H1 (cell line): ENCODE data around the gene EPHB1. TPM values are rescaled to one million over a fixed set of nuclear protein-coding genes. Genes with fewer than 3 reads are reported as not detected.

ENCODE experiments used
- CTCF ChIA-PET: fragments of 300-600 bp; sonication (Branson Sonifier 250); formaldehyde crosslinking; loops from one replicate; lab custom pipeline; 2021; ENCODE audit not compliant: partially characterized antibody; lab: Charles Lee
- POLR2A ChIA-PET: fragments of 300-600 bp; sonication (Branson Sonifier 250); formaldehyde crosslinking; loops from one replicate; lab custom pipeline; 2021; ENCODE audit warnings: inconsistent platforms; ENCODE audit not compliant: partially characterized antibody; lab: Charles Lee
- DNase-seq, 2 experiments: peaks; one replicate each; pipeline versions ENCODE4 v3.0.0 to v3.0.0-alpha.2; 2010 to 2022; ENCODE audit warnings: low spot score in 2 of 2, low read depth in 1 of 2, mixed read lengths in 1 of 2
- FAIRE-seq: peaks from 2 replicates; lab custom pipeline; 2011; peaks lifted over from hg19 to GRCh38; lab: Jason Lieb, UNC
- H2AFZ ChIP-seq: 2 replicates; pipeline ENCODE4 v1.8.1; 2012; ENCODE audit warnings: low read length, inconsistent platforms
- H2AK5ac ChIP-seq: 2 replicates; pipeline ENCODE4 v1.6.1; 2013; ENCODE audit warnings: low read depth, low read length
- H2BK120ac ChIP-seq: replicated peaks from 2 replicates; pipeline ENCODE3; 2013; ENCODE audit warnings: low read depth, low read length, inconsistent platforms
- H2BK12ac ChIP-seq: 2 replicates; pipeline ENCODE4 v1.6.1; 2013; ENCODE audit warnings: low read depth, low read length
- H2BK15ac ChIP-seq: 2 replicates; pipeline ENCODE4 v1.6.1; 2013; ENCODE audit warnings: low read length
- H2BK20ac ChIP-seq: 2 replicates; pipeline ENCODE4 v1.6.1; 2013; ENCODE audit warnings: low read length
- H2BK5ac ChIP-seq: 2 replicates; pipeline ENCODE4 v1.6.1; 2013; ENCODE audit warnings: low read depth, low read length
- H3K14ac ChIP-seq: 2 replicates; pipeline ENCODE4 v1.6.1; 2013; ENCODE audit warnings: inconsistent platforms; ENCODE audit not compliant: insufficient read length
- H3K18ac ChIP-seq: 2 replicates; pipeline ENCODE4 v1.6.1; 2013; ENCODE audit warnings: low read length; ENCODE audit errors: extremely low read depth
- H3K23ac ChIP-seq: 2 replicates; pipeline ENCODE4 v1.6.1; 2013; ENCODE audit warnings: inconsistent platforms; ENCODE audit not compliant: insufficient read length
- H3K23me2 ChIP-seq: 2 replicates; pipeline ENCODE4 v1.6.1; 2013; ENCODE audit warnings: low read depth, low read length
- H3K27ac ChIP-seq: 2 replicates; pipeline ENCODE4 v1.6.1; 2011; ENCODE audit warnings: low read depth, low read length, inconsistent platforms
- H3K27me3 ChIP-seq, 4 experiments: replicated peaks in 1 of 4; 1 replicate in 1 of 4; 2 replicates in 3 of 4; pipeline versions ENCODE4 v1.6.1 to v1.8.1; 2011 to 2013; ENCODE audit warnings: low read length in 3 of 4, mild to moderate bottlenecking in 3 of 4, inconsistent platforms in 2 of 4, mixed read lengths in 2 of 4, moderate library complexity in 1 of 4; ENCODE audit not compliant: control insufficient read depth in 3 of 4, insufficient read depth in 3 of 4; ENCODE audit errors: extremely low read depth in 1 of 4
- H3K36me3 ChIP-seq, 4 experiments: 2 replicates each; pipeline versions ENCODE4 v1.6.1 to v1.8.1; 2011 to 2013; ENCODE audit warnings: mild to moderate bottlenecking in 4 of 4, low read length in 3 of 4, moderate library complexity in 2 of 4, control low read depth in 1 of 4, inconsistent platforms in 1 of 4; ENCODE audit not compliant: insufficient read depth in 4 of 4, control insufficient read depth in 2 of 4
- H3K4ac ChIP-seq: replicated peaks from 2 replicates; pipeline ENCODE3; 2013; ENCODE audit warnings: low read length, low read depth, mixed read lengths, inconsistent platforms; ENCODE audit not compliant: insufficient read length
- H3K4me1 ChIP-seq, 4 experiments: replicated peaks in 1 of 4; 1 replicate in 1 of 4; 2 replicates in 3 of 4; pipeline versions ENCODE4 v1.6.1 to v1.8.1; 2011 to 2013; ENCODE audit warnings: low read length in 3 of 4, inconsistent platforms in 2 of 4, mixed read lengths in 1 of 4; ENCODE audit not compliant: insufficient read depth in 4 of 4, control insufficient read depth in 3 of 4
- H3K4me2 ChIP-seq, 2 experiments: 2 replicates each; pipeline versions ENCODE4 v1.6.1 to v1.8.1; 2011 to 2013; ENCODE audit warnings: low read depth in 2 of 2, low read length in 2 of 2, control low read depth in 1 of 2, inconsistent platforms in 1 of 2, mild to moderate bottlenecking in 1 of 2; ENCODE audit not compliant: insufficient read depth in 1 of 2
- H3K4me3 ChIP-seq, 4 experiments: fragments of 200-600, 300-600 bp in 1 of 4; sonication (generic), shearing (Covaris generic), sonication (Bioruptor Twin) in 1 of 4; 2 replicates each; pipeline versions ENCODE4 v1.5.1 to v1.8.1; 2011 to 2016; ENCODE audit warnings: low read length in 4 of 4, low read depth in 3 of 4, control low read depth in 2 of 4, inconsistent platforms in 2 of 4, mild to moderate bottlenecking in 2 of 4, mixed read lengths in 1 of 4, moderate library complexity in 1 of 4; ENCODE audit not compliant: insufficient read depth in 2 of 4; ENCODE audit errors: extremely low read depth in 1 of 4
- H3K56ac ChIP-seq: replicated peaks from 2 replicates; pipeline ENCODE3; 2013; ENCODE audit warnings: low read depth, mild to moderate bottlenecking, mixed read lengths, low read length, inconsistent platforms; ENCODE audit not compliant: insufficient read length
- H3K79me1 ChIP-seq: 2 replicates; pipeline ENCODE4 v1.6.1; 2013; ENCODE audit warnings: low read depth, low read length, control low read depth
- H3K79me2 ChIP-seq, 2 experiments: 2 replicates each; pipeline versions ENCODE4 v1.6.1 to v1.8.1; 2012 to 2013; ENCODE audit warnings: low read length in 2 of 2, mild to moderate bottlenecking in 2 of 2, inconsistent platforms in 1 of 2; ENCODE audit not compliant: insufficient read depth in 2 of 2, control insufficient read depth in 1 of 2
- H3K9ac ChIP-seq, 4 experiments: replicated peaks in 1 of 4; 1 replicate in 1 of 4; 2 replicates in 3 of 4; pipeline versions ENCODE4 v1.6.1 to v1.8.1; 2011 to 2013; ENCODE audit warnings: low read depth in 3 of 4, low read length in 3 of 4, control low read depth in 2 of 4, mild to moderate bottlenecking in 2 of 4, moderate library complexity in 2 of 4, inconsistent platforms in 1 of 4; ENCODE audit errors: extremely low read depth in 1 of 4
- H3K9me3 ChIP-seq, 2 experiments: 2 replicates each; pipeline versions ENCODE4 v1.6.1 to v1.8.1; 2012 to 2013; ENCODE audit warnings: mild to moderate bottlenecking in 2 of 2, moderate library complexity in 2 of 2, control low read depth in 1 of 2, inconsistent platforms in 1 of 2, low read depth in 1 of 2, low read length in 1 of 2, mixed read lengths in 1 of 2; ENCODE audit not compliant: insufficient read depth in 2 of 2
- H4K20me1 ChIP-seq, 2 experiments: replicated peaks in 1 of 2; 2 replicates each; pipeline versions ENCODE3 to v1.8.1; 2011 to 2013; ENCODE audit warnings: inconsistent platforms in 2 of 2, low read length in 2 of 2, mild to moderate bottlenecking in 1 of 2; ENCODE audit not compliant: insufficient read depth in 2 of 2, control insufficient read depth in 1 of 2
- H4K5ac ChIP-seq: 2 replicates; pipeline ENCODE4 v1.6.1; 2013; ENCODE audit warnings: low read length, low read depth, mixed read lengths, inconsistent platforms; ENCODE audit not compliant: insufficient read length
- H4K8ac ChIP-seq: 2 replicates; pipeline ENCODE4 v1.8.0; 2013; ENCODE audit warnings: mild to moderate bottlenecking, moderate library complexity, low read length, inconsistent platforms; ENCODE audit not compliant: insufficient read depth; ENCODE audit errors: extremely low read depth
- H4K91ac ChIP-seq: replicated peaks from 2 replicates; pipeline ENCODE3; 2013; ENCODE audit warnings: low read length, mixed read lengths, inconsistent platforms; ENCODE audit not compliant: insufficient read length
- BACH1 ChIP-seq: IDR thresholded peaks from 2 replicates; pipeline ENCODE4 v1.6.1; 2012; ENCODE audit warnings: low read length, improper control_type of control experiment
- CBX5 ChIP-seq: fragments of 300-800, 300-1000 bp; sonication (generic); IDR thresholded peaks from 2 replicates; pipeline ENCODE4 v1.7.1; 2016; ENCODE audit warnings: antibody characterized with exemption, low read length, low read depth
- HDAC6 ChIP-seq: IDR thresholded peaks from one replicate; pipeline ENCODE4 v1.7.1; 2012; ENCODE audit warnings: low read depth, mild to moderate bottlenecking, inconsistent platforms, low read length, moderate library complexity
- KDM4A ChIP-seq: IDR thresholded peaks from one replicate; pipeline ENCODE4 v1.7.1; 2012; ENCODE audit warnings: low read depth, mild to moderate bottlenecking, moderate library complexity, low read length, inconsistent platforms; ENCODE audit not compliant: severe bottlenecking
- NRF1 ChIP-seq: IDR thresholded peaks from 2 replicates; pipeline ENCODE4 v1.6.1; 2011; ENCODE audit warnings: mild to moderate bottlenecking, low read depth, low read length, improper control_type of control experiment
- RAD21 ChIP-seq, 2 experiments: IDR thresholded peaks in 1 of 2; conservative IDR thresholded peaks in 1 of 2; 2 replicates each; pipeline ENCODE4 v1.6.1; 2011; ENCODE audit warnings: low read depth in 2 of 2, low read length in 2 of 2, improper control_type of control experiment in 1 of 2, inconsistent platforms in 1 of 2, mild to moderate bottlenecking in 1 of 2, moderate library complexity in 1 of 2
- RFX5 ChIP-seq: IDR thresholded peaks from 2 replicates; pipeline ENCODE4 v1.6.1; 2011; ENCODE audit warnings: low read depth, low read length, improper control_type of control experiment, borderline replicate concordance
- RNF2 ChIP-seq: fragments of 200-900, 300-1000 bp; sonication (generic); IDR thresholded peaks from 2 replicates; pipeline ENCODE4 v1.7.1; 2016; ENCODE audit warnings: borderline replicate concordance, low read depth, mild to moderate bottlenecking, antibody characterized with exemption, low read length; ENCODE audit not compliant: poor library complexity, severe bottlenecking; ENCODE audit errors: missing control alignments
- YY1 ChIP-seq: IDR thresholded peaks from 2 replicates; pipeline ENCODE4 v1.6.1; 2011; ENCODE audit warnings: low read depth, mild to moderate bottlenecking, low read length
- ZNF274 ChIP-seq: IDR thresholded peaks from 2 replicates; pipeline ENCODE4 v1.7.0; 2012; ENCODE audit warnings: low read length, borderline replicate concordance; ENCODE audit errors: extremely low read depth
- WGBS, 2 experiments: shearing (Covaris generic) in 1 of 2; methylation state at CpG; one replicate each; pipeline versions ENCODE4 v1.1.6 to v1.1.7; 2013 to 2015; ENCODE audit warnings: low lambda C conversion rate in 2 of 2, mixed read lengths in 2 of 2, inconsistent platforms in 1 of 2, low coverage in 1 of 2, missing lambda C conversion rate in 1 of 2; ENCODE audit not compliant: insufficient replicate concordance in 2 of 2, insufficient coverage in 1 of 2, insufficient read length in 1 of 2; ENCODE audit errors: extremely low coverage in 1 of 2, missing lambda C conversion rate in 1 of 2; 5-methylcytosine and 5-hydroxymethylcytosine counted together
- polyA plus RNA-seq, 7 experiments: library from polyadenylated mRNA; depleted of rRNA in 3 of 7; stranded (reverse) in 5 of 7; unstranded in 2 of 7; fragments of >200 nt in 5 of 7; fragments of 200-250 nt in 2 of 7; gene quantifications; 1 replicate in 5 of 7; 2 replicates in 1 of 7; 4 replicates in 1 of 7; pipeline versions ENCODE4 v1.2.1 to v1.2.3, GENCODE V29; 2011 to 2013; ENCODE audit warnings: missing spikeins in 2 of 7, mixed read lengths in 2 of 7
- total RNA-seq: library from RNA; stranded (reverse); fragmentation: NEBNext Ultra II Directional; extraction: Animal tissue kit (Norgen Biotek cat#: 25700); gene quantifications from 2 replicates; pipeline ENCODE4 v1.2.1, GENCODE V29; 2021
- TF ChIP-seq, protein P1 (sequence below): IDR thresholded peaks from 2 replicates; pipeline ENCODE4 v1.6.1; 2011; ENCODE audit warnings: low read depth, mild to moderate bottlenecking, low read length; ENCODE audit not compliant: insufficient read depth
- TF ChIP-seq, protein P2 (sequence below): IDR thresholded peaks from 2 replicates; pipeline ENCODE4 v1.6.1; 2012; ENCODE audit warnings: inconsistent platforms

The EPHB1 gene
- total and polyA plus RNA-seq, 2 of the 8 experiments (the other 6 are each of a cell fraction or from before 2014, with no cell fraction given): 3.5 to 5.9 TPM

DNA sequence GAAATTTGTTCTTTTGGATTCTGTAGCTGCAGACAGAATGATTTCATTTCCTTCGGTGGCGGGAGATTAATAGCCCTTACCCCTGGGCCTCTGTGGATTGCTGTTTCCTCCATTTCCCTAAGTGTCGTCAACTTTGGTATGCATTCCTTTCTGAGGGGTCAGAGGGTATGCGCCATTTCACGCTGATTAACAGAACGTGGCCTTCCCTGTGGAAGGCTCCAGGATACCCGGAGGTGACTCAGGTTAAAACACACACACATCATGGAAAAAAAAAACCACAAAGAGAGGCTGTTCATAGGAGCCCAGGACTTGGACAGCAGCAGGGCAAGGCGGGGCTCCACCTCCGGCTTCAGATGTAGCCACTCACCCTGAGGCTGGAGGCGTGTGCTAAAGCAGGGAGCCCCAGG is 51.9 kb downstream of the EPHB1 start:
- ChIA-PET CTCF (interaction anchor here (1.0 kb wide), 1 partner anchor 8 kb away, joined by 3 read pairs; no protein-coding TSS in a partner anchor), POLR2A (no interaction called here)
- H3K27ac ChIP-seq: no peak overlapping the region
- no peak overlapping the region for H3K14ac ChIP-seq
- no peak overlapping the region for H4K91ac ChIP-seq
- H3K36me3 ChIP-seq: no peaks in the 10 kb centered on the region
- H4K5ac ChIP-seq: no peak overlapping the region
- no peak overlapping the region for H3K56ac ChIP-seq
- no peak overlapping the region for H2BK12ac ChIP-seq
- H2BK5ac ChIP-seq: no peak overlapping the region
- H3K79me2 ChIP-seq: no peaks in the 10 kb centered on the region
- no peaks in the 10 kb centered on the region for H3K27me3 ChIP-seq
- no peaks in the 10 kb centered on the region for H3K9me3 ChIP-seq
- peaks cover 0 to 3% of the 10 kb centered on the region in 2 experiments for H4K20me1 ChIP-seq
- no peak overlapping the region for H3K4me3 ChIP-seq
- no peak for FAIRE-seq
- H2AK5ac ChIP-seq: no peak overlapping the region
- H2BK20ac ChIP-seq: no peak overlapping the region
- no peak overlapping the region for H3K4me2 ChIP-seq
- no peak overlapping the region for H2AFZ ChIP-seq
- H3K79me1 ChIP-seq: no peaks in the 10 kb centered on the region
- H4K8ac ChIP-seq: no peak overlapping the region; the same call in 1 of the 2 replicates
- H3K4ac ChIP-seq: no peak overlapping the region
- 84% methylated on average over 10 of the region's 10 CpGs; no CpG with 5 or more reads in 1 of the 2 experiments for WGBS, 2 experiments
- H3K18ac ChIP-seq: no peak overlapping the region
- DNase-seq: no peak
- peaks cover 0 to 7% (median 3%) of the 10 kb centered on the region in 4 experiments; a peak in 2 of 7 replicates for H3K4me1 ChIP-seq
- no peak overlapping the region for H3K23ac ChIP-seq
- no peak overlapping the region for H2BK120ac ChIP-seq
- H3K23me2 ChIP-seq: 0 out of 2 replicates have a peak, but pooled peaks cover 1% of the 10 kb centered on the region
- no peak overlapping the region for H2BK15ac ChIP-seq
- H3K9ac ChIP-seq: no peak overlapping the region
- no peak for TF ChIP-seq BACH1
- TF ChIP-seq, protein P1, sequence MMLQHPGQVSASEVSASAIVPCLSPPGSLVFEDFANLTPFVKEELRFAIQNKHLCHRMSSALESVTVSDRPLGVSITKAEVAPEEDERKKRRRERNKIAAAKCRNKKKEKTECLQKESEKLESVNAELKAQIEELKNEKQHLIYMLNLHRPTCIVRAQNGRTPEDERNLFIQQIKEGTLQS: no peak
- TF ChIP-seq HDAC6: no peak
- no peak for TF ChIP-seq NRF1
- no peak for TF ChIP-seq YY1
- TF ChIP-seq, protein P2, sequence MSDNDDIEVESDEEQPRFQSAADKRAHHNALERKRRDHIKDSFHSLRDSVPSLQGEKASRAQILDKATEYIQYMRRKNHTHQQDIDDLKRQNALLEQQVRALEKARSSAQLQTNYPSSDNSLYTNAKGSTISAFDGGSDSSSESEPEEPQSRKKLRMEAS: no peak
- TF ChIP-seq KDM4A: no peak
- no peak for TF ChIP-seq RFX5
- no peak for TF ChIP-seq CBX5
- TF ChIP-seq ZNF274: no peak
- no peak for TF ChIP-seq RAD21 (IDR thresholded peaks at IDR 0.05 in 1 of 2, conservative IDR thresholded peaks at IDR 0.05 in 1 of 2; ENCODE audit: low read depth in 2 of 2, low read length in 2 of 2)
- TF ChIP-seq RNF2: no peak
